ENCODE results near the gene EXOC6B.

The EXOC6B gene

DNA sequence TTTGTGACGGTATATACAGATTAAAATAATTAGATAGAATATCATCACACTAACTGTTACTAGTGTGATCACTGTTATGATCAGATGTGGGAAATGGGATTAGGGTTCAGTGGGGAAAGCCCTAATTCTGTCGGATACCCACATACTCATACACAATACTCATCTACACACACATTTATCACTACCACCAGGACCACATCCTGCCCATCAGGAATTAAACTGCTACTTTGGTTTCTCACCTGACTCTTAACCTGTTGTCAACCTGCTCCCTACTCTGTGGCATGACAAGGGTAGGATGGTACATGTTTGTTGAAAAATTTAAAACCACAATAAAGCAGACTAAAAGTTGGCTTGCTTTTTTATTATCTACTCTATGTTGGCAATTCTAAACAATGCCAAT lies 653.4 kb downstream of the EXOC6B start:
- ChIA-PET CTCF (no interaction called here), POLR2A (no interaction called here)
- H3K36me3 ChIP-seq (ENCODE audit: control insufficient read depth in 2 of 2, insufficient read depth in 1 of 2, low read length in 2 of 2): peaks cover 0 to 7% of the 10 kb centered on the region in 2 experiments; a peak in 1 of 3 replicates
- H3K27ac ChIP-seq (ENCODE audit: extremely low read depth, low read depth, low read length): no peak overlapping the region
- H3K4me3 ChIP-seq (ENCODE audit: low read depth, low read length): no peak overlapping the region
- no peak for TF ChIP-seq ZNF677 (tag by site-specific recombination; IDR thresholded peaks at IDR 0.05)
- TF ChIP-seq ZNF10 (tag by site-specific recombination; IDR thresholded peaks at IDR 0.05): no peak
- TF ChIP-seq WT1 (tag by site-specific recombination; IDR thresholded peaks at IDR 0.05): no peak
- no peak for TF ChIP-seq ZNF658 (tag by site-specific recombination; IDR thresholded peaks at IDR 0.05)
- no peak for TF ChIP-seq ZNF596 (tag by site-specific recombination; IDR thresholded peaks at IDR 0.05)
- TF ChIP-seq, protein P1, sequence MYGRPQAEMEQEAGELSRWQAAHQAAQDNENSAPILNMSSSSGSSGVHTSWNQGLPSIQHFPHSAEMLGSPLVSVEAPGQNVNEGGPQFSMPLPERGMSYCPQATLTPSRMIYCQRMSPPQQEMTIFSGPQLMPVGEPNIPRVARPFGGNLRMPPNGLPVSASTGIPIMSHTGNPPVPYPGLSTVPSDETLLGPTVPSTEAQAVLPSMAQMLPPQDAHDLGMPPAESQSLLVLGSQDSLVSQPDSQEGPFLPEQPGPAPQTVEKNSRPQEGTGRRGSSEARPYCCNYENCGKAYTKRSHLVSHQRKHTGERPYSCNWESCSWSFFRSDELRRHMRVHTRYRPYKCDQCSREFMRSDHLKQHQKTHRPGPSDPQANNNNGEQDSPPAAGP (tag by site-specific recombination; IDR thresholded peaks at IDR 0.05): no peak
- TF ChIP-seq ZNF654 (tag by site-specific recombination; IDR thresholded peaks at IDR 0.05; ENCODE audit: low read depth): no peak
- TF ChIP-seq ZNF138 (tag by site-specific recombination; IDR thresholded peaks at IDR 0.05; ENCODE audit: borderline replicate concordance): no peak
- no peak for TF ChIP-seq ZBTB1 (tag by site-specific recombination; IDR thresholded peaks at IDR 0.05)
- TF ChIP-seq ZNF423 (tag by site-specific recombination; IDR thresholded peaks at IDR 0.05): no peak
- TF ChIP-seq SP2 (tag by site-specific recombination; IDR thresholded peaks at IDR 0.05): no peak
- no peak for TF ChIP-seq ZNF239 (tag by site-specific recombination; IDR thresholded peaks at IDR 0.05)
- no peaks in the 10 kb centered on the region for H3K9me3 ChIP-seq (ENCODE audit: control insufficient read depth, insufficient read depth, low read depth, low read length)
- no peaks in the 10 kb centered on the region; the same call in 1 of the 2 replicates for H3K4me1 ChIP-seq (ENCODE audit: control insufficient read depth, insufficient read depth, low read length)

DNA sequence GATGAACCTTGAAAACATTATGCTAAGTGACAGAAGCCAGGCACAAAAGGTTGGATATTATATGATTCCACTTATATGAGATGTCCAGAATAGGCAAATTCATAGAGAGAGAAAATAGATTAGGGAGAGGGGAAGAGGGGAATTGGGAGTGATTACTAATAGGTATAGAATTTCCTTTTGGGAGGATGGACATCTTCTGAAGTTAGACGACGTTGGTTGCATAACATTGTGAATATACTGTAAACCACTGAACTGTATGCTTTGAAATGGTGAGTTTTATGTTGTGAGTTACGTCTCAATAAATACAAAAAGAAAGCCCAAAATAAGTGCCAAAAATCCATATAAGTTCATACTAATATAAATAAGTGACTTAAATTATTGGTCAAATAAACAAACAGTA lies 659.6 kb downstream of the EXOC6B start:
- ChIA-PET POLR2A (no interaction called here), CTCF (no interaction called here)
- TF ChIP-seq ZNF514 (tag by site-specific recombination; IDR thresholded peaks at IDR 0.05) (no peak), ZNF223 (tag by site-specific recombination; IDR thresholded peaks at IDR 0.05) (no peak), BCL11A (tag by site-specific recombination; IDR thresholded peaks at IDR 0.05; ENCODE audit: low read depth) (no peak), ZNF600 (tag by site-specific recombination; IDR thresholded peaks at IDR 0.05) (no peak), ZNF19 (tag by site-specific recombination; IDR thresholded peaks at IDR 0.05; ENCODE audit: low read depth) (no peak), ZBTB21 (tag by site-specific recombination; IDR thresholded peaks at IDR 0.05) (no peak), ZSCAN30 (tag by site-specific recombination; IDR thresholded peaks at IDR 0.05) (no peak), REPIN1 (tag by site-specific recombination; IDR thresholded peaks at IDR 0.05; ENCODE audit: low read depth) (no peak), ZNF561 (tag by site-specific recombination; IDR thresholded peaks at IDR 0.05; ENCODE audit: borderline replicate concordance) (no peak), ZNF23 (tag by site-specific recombination; IDR thresholded peaks at IDR 0.05; ENCODE audit: borderline replicate concordance) (no peak), MYNN (tag by site-specific recombination; IDR thresholded peaks at IDR 0.05; ENCODE audit: borderline replicate concordance) (no peak), ZNF169 (tag by site-specific recombination; IDR thresholded peaks at IDR 0.05) (no peak), ZBTB17 (tag by site-specific recombination; IDR thresholded peaks at IDR 0.05) (no peak), ZNF140 (tag by site-specific recombination; IDR thresholded peaks at IDR 0.05) (no peak), ZNF138 (tag by site-specific recombination; IDR thresholded peaks at IDR 0.05; ENCODE audit: borderline replicate concordance) (no peak)
- TF ChIP-seq, protein P2, sequence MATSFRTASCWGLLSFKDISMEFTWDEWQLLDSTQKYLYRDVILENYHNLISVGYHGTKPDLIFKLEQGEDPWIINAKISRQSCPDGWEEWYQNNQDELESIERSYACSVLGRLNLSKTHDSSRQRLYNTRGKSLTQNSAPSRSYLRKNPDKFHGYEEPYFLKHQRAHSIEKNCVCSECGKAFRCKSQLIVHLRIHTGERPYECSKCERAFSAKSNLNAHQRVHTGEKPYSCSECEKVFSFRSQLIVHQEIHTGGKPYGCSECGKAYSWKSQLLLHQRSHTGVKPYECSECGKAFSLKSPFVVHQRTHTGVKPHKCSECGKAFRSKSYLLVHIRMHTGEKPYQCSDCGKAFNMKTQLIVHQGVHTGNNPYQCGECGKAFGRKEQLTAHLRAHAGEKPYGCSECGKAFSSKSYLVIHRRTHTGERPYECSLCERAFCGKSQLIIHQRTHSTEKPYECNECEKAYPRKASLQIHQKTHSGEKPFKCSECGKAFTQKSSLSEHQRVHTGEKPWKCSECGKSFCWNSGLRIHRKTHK (tag by site-specific recombination; IDR thresholded peaks at IDR 0.05): no peak
- TF ChIP-seq, protein P3, sequence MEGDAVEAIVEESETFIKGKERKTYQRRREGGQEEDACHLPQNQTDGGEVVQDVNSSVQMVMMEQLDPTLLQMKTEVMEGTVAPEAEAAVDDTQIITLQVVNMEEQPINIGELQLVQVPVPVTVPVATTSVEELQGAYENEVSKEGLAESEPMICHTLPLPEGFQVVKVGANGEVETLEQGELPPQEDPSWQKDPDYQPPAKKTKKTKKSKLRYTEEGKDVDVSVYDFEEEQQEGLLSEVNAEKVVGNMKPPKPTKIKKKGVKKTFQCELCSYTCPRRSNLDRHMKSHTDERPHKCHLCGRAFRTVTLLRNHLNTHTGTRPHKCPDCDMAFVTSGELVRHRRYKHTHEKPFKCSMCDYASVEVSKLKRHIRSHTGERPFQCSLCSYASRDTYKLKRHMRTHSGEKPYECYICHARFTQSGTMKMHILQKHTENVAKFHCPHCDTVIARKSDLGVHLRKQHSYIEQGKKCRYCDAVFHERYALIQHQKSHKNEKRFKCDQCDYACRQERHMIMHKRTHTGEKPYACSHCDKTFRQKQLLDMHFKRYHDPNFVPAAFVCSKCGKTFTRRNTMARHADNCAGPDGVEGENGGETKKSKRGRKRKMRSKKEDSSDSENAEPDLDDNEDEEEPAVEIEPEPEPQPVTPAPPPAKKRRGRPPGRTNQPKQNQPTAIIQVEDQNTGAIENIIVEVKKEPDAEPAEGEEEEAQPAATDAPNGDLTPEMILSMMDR (tag by site-specific recombination; IDR thresholded peaks at IDR 0.05): no peak
- no peaks in the 10 kb centered on the region for H3K36me3 ChIP-seq (ENCODE audit: control insufficient read depth in 2 of 2, insufficient read depth in 1 of 2, low read length in 2 of 2)
- H3K4me3 ChIP-seq (ENCODE audit: low read depth, low read length): no peak overlapping the region
- no peaks in the 10 kb centered on the region for H3K4me1 ChIP-seq (ENCODE audit: control insufficient read depth, insufficient read depth, low read length)
- no peak overlapping the region for H3K27ac ChIP-seq (ENCODE audit: extremely low read depth, low read depth, low read length)
- H3K9me3 ChIP-seq (ENCODE audit: control insufficient read depth, insufficient read depth, low read depth, low read length): no peaks in the 10 kb centered on the region
